ENCODE results near the gene TMEM154.
"Not testable (repeated sequence)": the region's sequence is repeated elsewhere in the genome, so short reads cannot be mapped to it uniquely, and the experiment has no call there.

Gene TMEM154

DNA sequence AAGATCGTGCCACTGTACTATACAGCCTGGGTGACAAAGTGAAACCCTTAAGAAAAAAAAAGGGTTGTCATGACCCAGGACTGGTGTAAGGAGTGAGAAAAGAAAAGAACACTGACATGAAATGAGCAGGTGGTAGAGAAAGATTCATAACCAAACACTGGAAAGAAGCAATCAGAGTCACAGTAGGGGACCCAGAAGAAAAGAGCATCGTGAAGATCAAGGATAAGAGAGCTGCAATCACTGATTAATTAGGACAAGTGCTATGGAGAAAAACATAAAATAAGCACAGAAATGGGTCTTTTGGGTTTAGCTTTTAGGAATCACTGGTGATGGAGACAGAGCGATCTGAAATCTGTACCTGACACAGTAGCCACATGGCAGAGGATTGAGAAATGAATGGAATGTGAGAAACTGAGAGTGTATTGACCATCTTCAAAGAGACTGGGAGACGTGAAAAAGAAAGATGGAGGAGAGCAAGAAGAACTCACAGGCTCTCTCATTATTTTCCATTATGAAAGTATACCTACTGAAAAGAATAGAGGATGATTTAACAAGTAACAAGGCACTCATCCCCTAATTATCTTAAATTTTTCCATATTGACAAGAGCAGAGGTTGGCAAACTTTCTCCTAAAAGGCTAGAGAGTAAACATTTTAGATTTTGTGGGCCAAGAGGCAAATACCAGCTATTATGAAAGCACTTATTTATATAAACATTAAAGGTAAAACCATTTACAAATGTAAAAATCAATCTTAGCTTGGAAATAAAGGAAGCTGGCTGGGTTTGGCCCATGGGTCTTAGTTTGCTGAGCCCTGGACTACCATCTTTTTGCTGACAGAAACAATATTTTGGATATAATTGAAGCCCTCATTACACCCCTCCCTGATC is 7.3 kb downstream of the TMEM154 start:
- in situ Hi-C loops (cut with MboI; ENCODE audit: low sequenced_read_pairs, unreplicated experiment): no loop called here
- DNase-seq (ENCODE audit: low spot score): no peak
- TF ChIP-seq, protein P1, sequence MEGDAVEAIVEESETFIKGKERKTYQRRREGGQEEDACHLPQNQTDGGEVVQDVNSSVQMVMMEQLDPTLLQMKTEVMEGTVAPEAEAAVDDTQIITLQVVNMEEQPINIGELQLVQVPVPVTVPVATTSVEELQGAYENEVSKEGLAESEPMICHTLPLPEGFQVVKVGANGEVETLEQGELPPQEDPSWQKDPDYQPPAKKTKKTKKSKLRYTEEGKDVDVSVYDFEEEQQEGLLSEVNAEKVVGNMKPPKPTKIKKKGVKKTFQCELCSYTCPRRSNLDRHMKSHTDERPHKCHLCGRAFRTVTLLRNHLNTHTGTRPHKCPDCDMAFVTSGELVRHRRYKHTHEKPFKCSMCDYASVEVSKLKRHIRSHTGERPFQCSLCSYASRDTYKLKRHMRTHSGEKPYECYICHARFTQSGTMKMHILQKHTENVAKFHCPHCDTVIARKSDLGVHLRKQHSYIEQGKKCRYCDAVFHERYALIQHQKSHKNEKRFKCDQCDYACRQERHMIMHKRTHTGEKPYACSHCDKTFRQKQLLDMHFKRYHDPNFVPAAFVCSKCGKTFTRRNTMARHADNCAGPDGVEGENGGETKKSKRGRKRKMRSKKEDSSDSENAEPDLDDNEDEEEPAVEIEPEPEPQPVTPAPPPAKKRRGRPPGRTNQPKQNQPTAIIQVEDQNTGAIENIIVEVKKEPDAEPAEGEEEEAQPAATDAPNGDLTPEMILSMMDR (IDR thresholded peaks at IDR 0.05; ENCODE audit: borderline replicate concordance, control extremely low read depth, extremely low read depth, insufficient read depth, missing control alignments): no peak

DNA sequence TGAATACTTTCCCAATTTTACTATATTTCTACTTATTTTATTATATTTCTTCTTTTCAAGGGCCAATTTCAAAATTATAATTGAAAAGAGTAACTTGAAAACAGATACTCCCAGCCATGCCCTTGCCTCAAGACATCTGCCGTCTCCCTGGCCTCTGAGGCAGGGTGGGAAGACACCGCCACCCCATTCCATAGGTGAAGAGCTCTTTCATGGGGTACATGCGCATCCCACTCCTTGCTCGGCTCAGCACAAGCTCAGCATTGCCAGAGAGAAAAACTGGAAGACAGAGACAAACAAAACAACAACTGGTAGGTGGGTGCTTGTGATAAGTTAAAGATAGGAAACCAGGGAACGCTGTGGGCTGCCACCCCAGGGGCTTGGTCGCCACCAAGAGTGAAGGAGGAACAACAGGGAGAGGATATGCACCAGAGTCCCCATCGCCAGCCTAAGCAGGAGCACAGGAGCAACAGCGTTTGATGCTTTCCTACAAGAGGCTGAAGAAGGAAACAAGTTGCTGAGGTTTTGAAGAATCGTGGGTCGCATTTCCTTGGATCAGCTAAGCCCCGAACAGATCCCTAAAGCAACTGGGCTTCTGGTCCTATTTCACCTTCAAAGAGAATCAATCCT is 11.3 kb downstream of the TMEM154 start:
- DNase-seq (ENCODE audit: low spot score): no peak
- in situ Hi-C loops (cut with MboI; ENCODE audit: low sequenced_read_pairs, unreplicated experiment): no loop called here
- TF ChIP-seq, protein P1 (IDR thresholded peaks at IDR 0.05; ENCODE audit: borderline replicate concordance, control extremely low read depth, extremely low read depth, insufficient read depth, missing control alignments): no peak

DNA sequence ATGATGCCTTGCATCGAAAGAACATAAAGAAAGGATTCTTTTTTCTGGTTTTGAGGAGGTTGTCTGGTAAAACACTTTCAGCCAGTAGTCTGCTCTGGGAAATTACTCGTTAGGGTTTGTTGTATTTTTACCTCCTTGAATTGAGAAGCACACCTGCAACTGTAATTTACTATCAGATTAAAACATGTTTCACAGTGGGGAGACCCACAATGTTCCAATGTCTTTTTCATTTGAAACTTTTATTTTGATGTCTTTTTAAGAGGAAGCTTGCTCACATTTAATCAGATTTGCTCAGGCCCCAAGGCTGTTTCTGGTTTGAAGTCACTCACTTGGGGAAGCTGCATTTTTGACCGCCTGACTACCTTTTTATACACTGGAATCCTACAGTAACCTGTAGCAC is 12.0 kb downstream of the TMEM154 start:
- in situ Hi-C loops (cut with MboI; ENCODE audit: low sequenced_read_pairs, unreplicated experiment): no loop called here
- TF ChIP-seq, protein P1 (IDR thresholded peaks at IDR 0.05; ENCODE audit: borderline replicate concordance, control extremely low read depth, extremely low read depth, insufficient read depth, missing control alignments): no peak
- no peak for DNase-seq (ENCODE audit: low spot score)

DNA sequence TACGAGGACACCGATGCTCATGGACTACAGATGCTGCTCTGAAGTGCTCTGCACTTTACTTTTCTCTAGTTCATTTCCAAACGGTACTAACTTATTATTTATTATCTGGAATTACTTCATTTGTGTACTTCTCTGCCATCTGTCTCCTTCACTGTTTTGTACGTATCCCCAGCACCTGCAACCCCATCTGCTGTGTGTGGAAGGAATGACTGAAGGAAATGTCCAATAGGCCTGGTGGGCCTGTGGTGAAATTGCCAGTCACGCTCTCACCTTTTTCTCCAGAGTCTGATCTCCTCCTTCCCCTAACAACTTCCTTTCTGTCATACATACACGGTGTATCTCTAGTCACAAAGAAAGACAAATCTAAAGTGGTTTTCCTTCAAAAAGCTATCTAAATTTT is 12.9 kb downstream of the TMEM154 start:
- in situ Hi-C loops (cut with MboI; ENCODE audit: low sequenced_read_pairs, unreplicated experiment): no loop called here
- DNase-seq (ENCODE audit: low spot score): no peak
- TF ChIP-seq, protein P1 (IDR thresholded peaks at IDR 0.05; ENCODE audit: borderline replicate concordance, control extremely low read depth, extremely low read depth, insufficient read depth, missing control alignments): no peak

DNA sequence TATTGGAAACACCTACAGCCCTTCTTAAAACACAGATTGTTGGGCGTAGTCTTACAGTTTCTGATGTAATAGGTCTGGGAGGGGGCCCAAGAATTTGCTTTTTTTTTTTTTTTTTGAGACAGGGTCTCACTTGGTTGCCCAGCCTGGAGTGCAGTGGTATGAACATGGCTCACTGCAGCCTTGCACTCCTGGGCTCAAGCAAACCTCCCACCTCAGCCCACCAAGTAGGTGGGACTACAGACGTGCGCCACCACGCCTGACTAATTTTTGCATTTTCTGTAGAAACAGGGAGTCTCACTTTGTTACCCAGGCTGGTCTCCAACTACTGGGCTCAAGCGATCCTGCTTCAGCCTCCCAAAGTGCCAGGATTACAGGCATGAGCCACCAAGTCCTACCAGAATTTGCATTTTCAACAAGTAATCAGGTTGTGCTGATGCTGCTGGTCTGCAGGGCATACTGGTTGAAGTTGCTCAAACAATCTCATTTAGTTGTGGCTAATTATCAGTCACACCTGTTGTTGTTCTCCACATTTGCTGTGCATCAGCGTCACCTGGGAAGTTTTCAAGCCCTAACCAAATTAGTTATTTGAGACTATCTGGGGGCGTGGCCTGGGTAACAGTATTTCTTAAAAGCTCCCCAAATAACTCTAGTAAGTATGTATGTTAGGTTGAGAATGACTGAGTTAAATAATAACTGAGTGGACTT is 14.0 kb downstream of the TMEM154 start:
- in situ Hi-C loops (cut with MboI; ENCODE audit: low sequenced_read_pairs, unreplicated experiment): no loop called here
- DNase-seq (ENCODE audit: low spot score): no peak
- TF ChIP-seq, protein P1 (IDR thresholded peaks at IDR 0.05; ENCODE audit: borderline replicate concordance, control extremely low read depth, extremely low read depth, insufficient read depth, missing control alignments): no peak

DNA sequence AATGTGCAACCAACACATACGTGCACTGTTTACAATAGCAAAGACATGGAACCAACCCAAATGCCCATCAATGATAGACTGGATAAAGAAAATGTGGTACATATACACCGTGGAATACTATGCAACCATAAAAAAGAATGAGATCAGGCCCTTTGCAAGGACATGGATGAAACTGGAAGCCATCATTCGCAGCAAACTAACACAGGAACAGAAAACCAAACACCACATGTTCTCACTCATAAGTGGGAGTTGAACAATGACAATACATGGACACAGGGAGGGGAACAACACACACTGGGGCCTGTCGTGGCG is 15.8 kb downstream of the TMEM154 start:
- DNase-seq (ENCODE audit: low spot score); in situ Hi-C loops (cut with MboI; ENCODE audit: low sequenced_read_pairs, unreplicated experiment): not testable (repeated sequence)

All from GM13976 (cell line).